Heart right ventricle (tissue), 16 donors: Measurements from ENCODE around the gene BST2. TPM values are rescaled to one million over a fixed set of nuclear protein-coding genes. Genes with fewer than 3 reads are reported as not detected.

Source experiments
- ATAC-seq, 8 donors: fragments of 200-7000 bp; cut with Tn5 transposase; one replicate each; pipeline ENCODE4 v1.9.1; 2020; ENCODE audit warnings: mild to moderate bottlenecking in 8 of 8, moderate library complexity in 8 of 8, moderate number of reproducible peaks in 1 of 8
- DNase-seq, 2 donors: peaks; one replicate each; pipeline ENCODE4 v3.0.0-alpha.2; 2020
- H3K27ac ChIP-seq, 10 donors: fragments of 200-600 bp; sonication (generic) in 2 of 10; one replicate each; pipeline versions ENCODE4 v1.5.0 to v1.8.0; 2020 to 2022; ENCODE audit warnings: mild to moderate bottlenecking in 3 of 10
- H3K27me3 ChIP-seq, 7 donors: fragments of 200-600 bp; one replicate each; pipeline ENCODE4 v1.8.0; 2021 to 2022; ENCODE audit warnings: mild to moderate bottlenecking in 2 of 7
- H3K36me3 ChIP-seq, 9 donors: fragments of 200-600 bp; sonication (generic) in 1 of 9; one replicate each; pipeline versions ENCODE4 v1.5.0 to v1.8.0; 2020 to 2022; ENCODE audit warnings: mild to moderate bottlenecking in 2 of 9
- H3K4me1 ChIP-seq, 9 donors: fragments of 200-600 bp; sonication (generic) in 1 of 9; one replicate each; pipeline versions ENCODE4 v1.5.0 to v1.8.0; 2020 to 2022; ENCODE audit warnings: mild to moderate bottlenecking in 4 of 9
- H3K4me3 ChIP-seq, 10 donors: fragments of 200-600 bp; sonication (generic) in 2 of 10; one replicate each; pipeline versions ENCODE4 v1.5.0 to v1.8.0; 2020 to 2022; ENCODE audit warnings: mild to moderate bottlenecking in 7 of 10, moderate library complexity in 2 of 10
- H3K9me3 ChIP-seq, 11 donors: fragments of 200-600 bp in 10 of 11; sonication (generic) in 2 of 11; one replicate each; pipeline versions ENCODE4 v1.5.0 to v1.8.0; 2013 to 2022; ENCODE audit warnings: mild to moderate bottlenecking in 2 of 11, control low read depth in 1 of 11, moderate library complexity in 1 of 11
- CTCF ChIP-seq, 9 donors: fragments of 200-600 bp; sonication (generic) in 2 of 9; IDR thresholded peaks; one replicate each; pipeline versions ENCODE4 v1.5.0 to v1.8.0; 2021 to 2022; ENCODE audit warnings: antibody characterized with exemption in 9 of 9, mild to moderate bottlenecking in 5 of 9, moderate library complexity in 1 of 9
- WGBS, 2 donors: extraction: QIAGEN DNeasy Blood & Tissue Kit; methylation state at CpG; one replicate each; pipeline ENCODE4 v1.1.7; 2013; ENCODE audit warnings: inconsistent platforms in 1 of 2; 5-methylcytosine and 5-hydroxymethylcytosine counted together
- intact Hi-C, 10 donors: fragments of 100-400 bp; cut with DNase I; formaldehyde crosslinking; loops; one replicate each; pipeline versions ENCODE4 v1.11.1 to v1.14.2; 2022
- polyA plus RNA-seq, 2 donors: library from polyadenylated mRNA; stranded (reverse); fragments of 200-250 nt; gene quantifications; one replicate each; pipeline ENCODE4 v1.2.3, GENCODE V29; 2013
- total RNA-seq, 10 donors: library from RNA; stranded (reverse); fragmentation: NEBNext Ultra II Directional in 3 of 10; extraction: Animal tissue kit (Norgen Biotek cat#: 25700) in 3 of 10; gene quantifications; one replicate each; pipeline versions ENCODE4 v1.2.1 to v1.2.4, GENCODE V29; 2021 to 2023
- donor health status: Arrhythmogenic right ventricular cardiomyopathy.
- donor health status: ischemic (EF 13 %, LVEDD 7.1; RV severe dilation, severe dysfunction).
- donor health status: healthy with polysubstance abuse.
- donor health status: DM: no; HTN: yes; CAD: no.
- donor health status: DM: no; HTN: no; CAD: no.
- donor health status: ischemic (EF 25% LVEDD 6.9; RV normal size, moderate dysfunction).
- donor health status: ischemic (EF 25% LVEDD 5.7; RV mildly dilated, moderate dysfunction).
- donor health status: healthy.
- donor health status: DM: yes; HTN: yes; CAD: no.
- donor health status: Ischemic cardiomyopathy.
- donor health status: ischemic (EF 35%, LVEDD 5.7; RV mildly dilated, moderate dysfunction).
- donor health status: nonischemic (EF 11% LVEDD 7.7; RV severe dilation, severe dysfunction).
- donor health status: DM: yes; HTN: yes; CAD: no.
- donor health status: PGD.
- donor health status: ischemic (EF 29% LVEDD 5.4; RV normal size, mild dysfunction).
- donor health status: nonischemic (EF 23%, LVEDD 6.1; RV moderate dilation, normal function).

Gene BST2
- total and polyA plus RNA-seq, 12 donors: 22.7 to 75.4 (median 37.7) TPM

GRCh38 chr19:17450264-17451075 is 45.0 kb upstream of the BST2 start:
- H3K27me3 ChIP-seq: peaks cover 5 to 57% (median 24%) of the 10 kb centered on the region in 7 donors
- no peak overlapping the region for H3K4me3 ChIP-seq
- DNase-seq (no peak), ATAC-seq (no peak)
- H3K4me1 ChIP-seq: peaks cover 0 to 15% (median 7%) of the 10 kb centered on the region in 9 donors
- no peak for TF ChIP-seq CTCF (IDR thresholded peaks at IDR 0.05)
- intact Hi-C loops: loop anchor here in 7 of 10 donors (5.0 to 10.0 kb wide), 6 partner anchors 122 to 407 kb away; partner anchors contain the start of gene RPL18A (in 3 of the 7)
- no peaks in the 10 kb centered on the region for H3K36me3 ChIP-seq
- H3K27ac ChIP-seq: no peak overlapping the region
- WGBS, 2 donors: 63 to 64% methylated on average over 8 of the region's 8 CpGs
- no peaks in the 10 kb centered on the region for H3K9me3 ChIP-seq

GRCh38 chr19:17448131-17448967 is 42.9 kb upstream of the BST2 start, which contains the start of gene TMEM221:
Gene TMEM221, minus strand, starts transcription at chr19:17448668. Its CDS starts 206 bp downstream, at chr19:17448462.
- no peaks in the 10 kb centered on the region for H3K36me3 ChIP-seq
- H3K4me3 ChIP-seq: peak within 1 kb of the TSS in 9 of 10 donors; percentile 33 to 60 (median 49)
- ATAC-seq: peak; percentile 64 to 85 (median 76)
- WGBS, 2 donors: 2% methylated on average over 65 to 77 of the region's 81 CpGs
- peak; percentile 42 to 61 for DNase-seq
- no peak within 1 kb of the TSS for H3K27ac ChIP-seq
- no peaks in the 10 kb centered on the region for H3K9me3 ChIP-seq
- peak; percentile 21 to 75 (median 63) for TF ChIP-seq CTCF (IDR thresholded peaks at IDR 0.05)
- intact Hi-C loops: loop anchor here in 1 of 10 donors (5.0 kb wide), 1 partner anchor 51 kb away; no protein-coding TSS in a partner anchor
- H3K4me1 ChIP-seq: peaks cover 0 to 10% (median 7%) of the 10 kb centered on the region in 9 donors
- H3K27me3 ChIP-seq: peaks cover 0 to 36% (median 3%) of the 10 kb centered on the region in 7 donors

- ATAC-seq: no peak
- no peak overlapping the region for H3K27ac ChIP-seq
These were observed 42.3 kb upstream of the BST2 start for GRCh38 chr19:17447704-17448130.

More at GRCh38 chr19:17447704-17448130, 42.3 kb upstream of the BST2 start:
- 31 to 42% methylated on average over 5 of the region's 5 CpGs for WGBS, 2 donors
- intact Hi-C loops: loop anchor here in 1 of 10 donors (5.0 kb wide), 1 partner anchor 50 kb away; no protein-coding TSS in a partner anchor
- H3K36me3 ChIP-seq: no peaks in the 10 kb centered on the region
- DNase-seq: no peak
- H3K4me3 ChIP-seq: peak overlapping the region in 7 of 10 donors; percentile 33 to 60 (median 49)
- no peak for TF ChIP-seq CTCF (IDR thresholded peaks at IDR 0.05)
- peaks cover 0 to 8% (median 7%) of the 10 kb centered on the region in 9 donors for H3K4me1 ChIP-seq
- H3K9me3 ChIP-seq: no peaks in the 10 kb centered on the region
- H3K27me3 ChIP-seq: peaks cover 0 to 34% (median 3%) of the 10 kb centered on the region in 7 donors
